ENCODE data around the gene LMOD3.

LMOD3 gene

DNA sequence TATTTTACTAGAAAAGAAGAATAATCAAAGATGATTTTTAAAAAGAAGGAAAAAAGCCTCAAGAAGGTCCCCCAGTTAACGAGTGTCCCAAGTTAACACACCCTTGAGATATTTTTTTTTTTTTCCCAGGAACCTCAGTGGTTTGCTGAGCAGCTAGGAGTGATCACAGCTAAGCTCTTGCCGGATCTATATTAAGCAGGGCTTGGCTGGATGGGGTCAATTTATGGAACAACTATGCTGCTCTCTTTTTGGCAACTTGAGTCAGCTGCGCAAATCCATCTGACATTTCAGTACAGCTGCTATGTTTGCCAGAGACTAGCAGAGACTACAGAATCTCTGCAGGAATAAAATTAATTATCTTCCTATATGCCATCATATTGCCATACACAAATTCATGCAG lies at the start of gene LMOD3:
LMOD3 (minus strand) TSS at position 193 of the 400 bp plus-strand sequence. CDS start 209 bp downstream, outside the sequence.
- DNase-seq: no peak

- no peak for DNase-seq
Observed at GRCh38 chr3:69172058-69172457, 49.7 kb upstream of the LMOD3 start.

DNA sequence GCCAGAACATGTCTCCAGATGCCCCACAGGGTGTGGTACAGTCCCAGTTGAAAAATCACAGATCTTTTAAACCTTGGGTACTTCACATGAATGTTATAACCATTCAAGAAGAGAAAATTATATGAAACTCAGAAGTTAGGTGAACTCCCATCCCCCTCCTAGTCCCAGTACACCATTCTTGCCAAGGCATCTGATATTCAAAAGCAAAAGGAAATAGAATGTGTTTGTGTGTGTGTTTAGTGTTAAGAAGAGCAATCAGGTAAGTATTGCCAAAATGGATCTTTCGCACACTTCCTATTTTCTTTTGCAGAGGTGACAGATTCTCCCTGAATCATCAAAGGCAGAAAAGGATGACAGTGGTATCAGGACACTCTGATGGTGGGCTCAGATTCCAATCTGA lies 44.1 kb upstream of the LMOD3 start:
- DNase-seq: no peak

DNA sequence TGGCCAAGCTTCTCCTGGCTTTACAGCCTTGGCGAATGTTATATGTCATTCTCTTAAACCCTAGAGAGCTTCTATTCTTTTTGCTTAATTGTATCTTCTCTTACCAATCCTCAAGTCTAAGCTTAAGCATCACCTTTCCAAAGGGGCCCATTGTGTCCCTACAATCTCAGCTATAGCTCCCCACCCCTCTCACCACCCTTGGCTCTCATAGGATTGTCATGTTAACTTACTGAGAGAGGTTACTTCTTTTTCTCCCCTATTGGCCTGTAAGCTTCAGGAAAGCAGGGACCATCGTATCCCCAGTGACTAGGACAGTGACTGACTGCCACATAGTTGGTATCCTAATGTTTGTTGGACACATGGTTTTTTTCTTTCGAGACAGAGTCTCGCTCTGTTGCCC lies 43.3 kb upstream of the LMOD3 start:
- no peak for DNase-seq

DNA sequence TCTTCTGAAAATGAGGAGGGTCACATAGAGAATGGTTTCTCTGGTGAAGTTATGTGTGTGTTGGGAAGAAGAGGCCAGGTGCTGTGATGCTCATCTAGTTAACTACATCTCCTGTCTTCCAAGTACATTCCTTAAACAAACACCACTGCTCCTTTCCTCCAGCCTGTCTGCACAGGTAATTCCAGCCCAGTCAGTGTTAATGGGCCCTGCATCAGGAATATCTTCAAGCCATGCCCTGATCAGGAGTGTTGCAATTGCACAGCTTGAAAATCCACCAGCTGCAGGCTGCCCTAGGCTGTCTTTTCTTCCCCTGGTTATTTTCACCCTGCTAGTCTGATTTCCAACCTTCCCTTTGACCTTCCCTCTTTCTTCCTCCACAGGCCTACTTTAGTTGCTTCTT lies 41.9 kb upstream of the LMOD3 start:
- DNase-seq: no peak

DNA sequence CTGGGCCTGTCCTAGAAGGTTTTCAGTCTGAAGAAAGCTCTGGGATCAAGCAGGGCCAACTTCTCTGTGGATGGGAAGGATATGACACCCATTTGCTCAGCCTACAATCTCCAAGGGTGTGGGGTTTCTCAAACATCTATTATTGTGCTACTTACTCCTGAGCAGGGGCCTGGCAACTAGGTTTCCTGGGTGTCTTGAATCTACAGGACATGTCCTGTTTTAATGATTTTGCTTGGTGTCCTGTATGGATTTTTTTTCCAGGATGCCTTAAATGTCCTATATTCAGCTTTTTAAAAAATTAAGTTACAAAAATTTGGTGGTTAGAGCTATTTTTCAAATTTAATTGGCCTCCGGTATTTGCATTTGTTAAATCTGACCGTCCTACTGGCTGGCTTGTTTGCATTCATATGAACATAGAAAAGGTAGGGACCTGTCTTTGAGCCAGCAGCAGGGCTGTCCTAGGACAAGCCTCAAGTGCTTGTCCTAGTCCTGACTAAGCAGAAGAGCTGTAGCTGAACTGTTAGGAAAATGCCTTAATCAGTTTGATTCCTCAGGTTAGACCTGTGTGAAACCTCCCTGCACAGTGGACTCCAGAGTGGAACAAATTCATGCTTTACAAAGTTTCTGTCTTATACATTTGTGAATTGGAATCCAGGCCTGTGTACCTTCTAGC lies 40.0 kb upstream of the LMOD3 start:
- DNase-seq: no peak

GRCh38 chr3:69161587-69162307 lies 39.4 kb upstream of the LMOD3 start:
- DNase-seq: peak in 18 of 56 donors; percentile 3 to 65 (median 12)

GRCh38 chr3:69160525-69160924 lies 38.1 kb upstream of the LMOD3 start:
- no peak for DNase-seq

GRCh38 chr3:69160107-69160506 lies 37.7 kb upstream of the LMOD3 start:
- no peak for DNase-seq

GRCh38 chr3:69149586-69149985 lies 27.2 kb upstream of the LMOD3 start:
- DNase-seq: no peak

DNA sequence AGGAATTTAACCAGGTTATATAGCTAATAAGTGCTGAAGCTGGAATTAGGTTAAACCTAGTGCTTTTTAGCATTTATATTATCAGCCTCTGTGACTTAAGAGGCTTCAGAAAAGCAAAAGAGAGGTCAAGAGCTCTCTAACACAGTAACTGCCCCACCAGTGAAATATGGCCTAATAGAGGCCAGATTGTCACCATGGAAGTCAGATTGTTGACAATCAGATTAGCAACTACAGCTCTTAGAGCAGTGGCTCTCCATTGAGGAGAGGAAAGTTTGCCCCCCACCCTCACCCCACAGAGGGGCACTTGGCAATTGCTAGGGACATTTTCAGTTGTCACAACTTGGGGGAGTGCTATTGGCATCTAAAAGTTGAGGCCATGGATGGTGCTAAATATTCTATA lies 23.3 kb upstream of the LMOD3 start:
- no peak for DNase-seq

- DNase-seq: no peak
Observed at GRCh38 chr3:69144631-69145245, 22.3 kb upstream of the LMOD3 start.

GRCh38 chr3:69143612-69144011 lies 21.2 kb upstream of the LMOD3 start:
- DNase-seq: no peak

DNA sequence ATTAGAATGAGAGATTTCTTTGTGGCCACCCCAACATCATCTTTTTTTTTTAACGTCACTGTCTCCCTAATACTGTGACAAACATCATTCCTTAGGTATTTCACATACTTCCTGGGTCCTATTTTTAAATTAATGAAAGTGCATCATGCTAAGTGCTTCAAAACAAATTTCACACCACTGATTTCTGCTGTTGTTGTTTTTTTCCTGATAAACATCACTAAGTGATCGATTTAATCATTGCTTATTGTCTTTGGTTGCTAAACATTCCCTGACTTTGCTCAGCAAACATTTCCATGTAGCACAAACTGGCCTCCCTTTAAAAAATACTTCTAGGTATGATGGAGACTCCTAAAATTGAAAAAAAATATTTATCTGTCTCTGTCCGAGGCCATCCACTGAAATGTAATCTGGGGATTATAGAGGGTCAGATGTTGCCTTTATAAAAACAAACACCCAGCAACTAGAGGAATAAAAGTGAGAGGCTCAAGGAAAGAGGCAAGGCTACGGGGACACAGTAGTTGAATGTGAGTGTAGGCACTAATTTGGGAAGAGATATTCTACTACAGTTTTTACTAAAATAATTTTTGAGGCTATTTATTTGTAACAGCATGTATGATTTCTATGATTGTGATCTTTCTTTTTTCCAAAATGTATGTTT lies 20.5 kb upstream of the LMOD3 start:
- no peak for DNase-seq

DNA sequence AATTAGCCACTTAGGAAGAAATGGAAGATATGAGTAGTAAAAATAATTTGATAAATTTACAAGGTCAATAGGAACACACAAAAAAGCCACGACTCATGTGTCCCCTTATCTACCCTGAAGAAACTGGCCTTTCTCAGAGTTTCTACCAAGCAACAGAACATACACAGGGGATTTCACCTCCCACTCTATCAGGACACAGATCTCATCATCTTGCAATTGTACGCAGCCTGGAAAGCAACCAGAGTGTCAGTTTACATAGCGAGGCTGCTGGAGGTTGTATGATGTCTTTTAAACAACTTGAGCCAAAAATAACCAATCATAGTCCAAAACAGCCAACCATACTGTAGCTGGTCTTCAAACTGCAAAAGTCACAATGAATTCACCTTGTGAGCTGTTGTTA lies 19.7 kb upstream of the LMOD3 start:
- DNase-seq: no peak

GRCh38 chr3:69141313-69141712 lies 18.9 kb upstream of the LMOD3 start:
- no peak for DNase-seq

- no peak for DNase-seq
Observed at GRCh38 chr3:69137412-69137811, 15.0 kb upstream of the LMOD3 start.

GRCh38 chr3:69137005-69137404 lies 14.6 kb upstream of the LMOD3 start:
- DNase-seq: no peak

- DNase-seq: no peak
Observed at GRCh38 chr3:69130689-69131088, 8.3 kb upstream of the LMOD3 start.

GRCh38 chr3:69129531-69129930 lies 7.1 kb upstream of the LMOD3 start:
- DNase-seq: no peak

DNA sequence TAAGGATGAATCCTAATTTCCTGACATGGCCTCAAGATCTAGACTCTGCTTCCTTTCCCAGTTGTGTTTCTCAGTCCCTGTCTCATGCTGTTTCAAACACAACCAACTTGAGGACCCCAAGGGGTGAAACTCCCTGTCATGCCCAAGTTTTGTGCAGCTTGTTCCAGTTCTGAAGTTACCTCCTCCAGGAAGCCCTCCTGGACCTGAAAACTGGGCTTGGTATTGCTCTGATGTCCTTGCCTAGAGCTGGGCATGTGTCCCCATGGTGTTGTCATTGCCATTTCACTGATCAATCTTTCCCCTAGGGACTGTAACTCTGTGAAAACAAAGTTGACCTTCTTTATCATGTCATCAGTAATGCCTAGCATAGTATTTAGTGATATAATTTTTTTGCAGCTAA lies 6.1 kb upstream of the LMOD3 start:
- DNase-seq: no peak

DNA sequence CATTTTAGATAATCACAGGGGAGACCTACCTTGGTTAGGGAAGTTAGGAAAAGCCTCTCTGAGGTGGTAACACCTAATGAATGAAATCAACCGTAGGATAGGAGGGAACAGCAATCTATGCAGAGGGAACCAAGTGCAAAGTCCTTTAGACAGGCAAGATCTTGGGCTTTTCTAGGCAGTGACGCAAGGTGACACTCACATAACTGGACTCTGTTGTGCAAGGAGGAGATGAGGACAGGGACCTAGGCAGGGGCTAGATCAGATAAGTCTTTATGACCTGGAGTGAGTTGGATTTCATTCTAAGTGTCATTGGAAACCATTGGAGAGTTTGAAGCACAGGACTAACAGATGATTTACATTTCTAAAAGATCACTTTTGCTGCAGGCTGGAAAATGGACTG lies 4.6 kb upstream of the LMOD3 start:
- no peak for DNase-seq
